Measurements from ENCODE around the gene MYBPC2.

MYBPC2 gene

GRCh38 chr19:50383852-50384684 lies 48.6 kb upstream of the MYBPC2 start, which contains the start of gene POLD1 (continued):
- no peak for TF ChIP-seq TSHZ1 (tag by site-specific recombination; IDR thresholded peaks at IDR 0.05; ENCODE audit: borderline replicate concordance)
- no peak for TF ChIP-seq GFI1B (tag by site-specific recombination; IDR thresholded peaks at IDR 0.05)
- no peak for TF ChIP-seq RBAK (tag by site-specific recombination; IDR thresholded peaks at IDR 0.05)
- no peak for TF ChIP-seq MYNN (tag by site-specific recombination; IDR thresholded peaks at IDR 0.05; ENCODE audit: borderline replicate concordance)
- peak; percentile 63 for TF ChIP-seq ZNF366 (tag by site-specific recombination; conservative IDR thresholded peaks at IDR 0.05)
- no peak for TF ChIP-seq ZNF37A (tag by site-specific recombination; IDR thresholded peaks at IDR 0.05)
- no peak for TF ChIP-seq ZBTB44 (tag by site-specific recombination; IDR thresholded peaks at IDR 0.05)
- TF ChIP-seq ZNF433 (tag by site-specific recombination; IDR thresholded peaks at IDR 0.05; ENCODE audit: low read depth), result no peak
- TF ChIP-seq ZNF10 (tag by site-specific recombination; IDR thresholded peaks at IDR 0.05), result no peak
- TF ChIP-seq PRDM2 (tag by site-specific recombination; IDR thresholded peaks at IDR 0.05; ENCODE audit: borderline replicate concordance), result no peak
- TF ChIP-seq ZNF394 (tag by site-specific recombination; IDR thresholded peaks at IDR 0.05; ENCODE audit: borderline replicate concordance), result peak; percentile 50; the same call in 1 of the 2 replicates
- peak; percentile 60; the same call in 1 of the 2 replicates for TF ChIP-seq ZBTB20 (tag by site-specific recombination; IDR thresholded peaks at IDR 0.05)
- TF ChIP-seq ZNF223 (tag by site-specific recombination; IDR thresholded peaks at IDR 0.05), result no peak
- no peak for TF ChIP-seq ZNF221 (tag by site-specific recombination; IDR thresholded peaks at IDR 0.05; ENCODE audit: borderline replicate concordance)
- TF ChIP-seq ZNF292 (tag by site-specific recombination; IDR thresholded peaks at IDR 0.05; ENCODE audit: borderline replicate concordance, low read depth), result no peak
- TF ChIP-seq CTCF (tag by site-specific recombination; IDR thresholded peaks at IDR 0.05), result no peak
- TF ChIP-seq ZNF148 (tag by site-specific recombination; IDR thresholded peaks at IDR 0.05; ENCODE audit: borderline replicate concordance), result no peak
- no peak for TF ChIP-seq ZSCAN16 (tag by site-specific recombination; IDR thresholded peaks at IDR 0.05)
- 0 out of 2 replicates have a peak, but pooled peaks have one; percentile 27 for TF ChIP-seq WT1 (tag by site-specific recombination; IDR thresholded peaks at IDR 0.05)
- no peak for TF ChIP-seq ZNF169 (tag by site-specific recombination; IDR thresholded peaks at IDR 0.05)
- no peak for TF ChIP-seq ZNF202 (tag by site-specific recombination; IDR thresholded peaks at IDR 0.05; ENCODE audit: borderline replicate concordance)
- TF ChIP-seq SP2 (tag by site-specific recombination; IDR thresholded peaks at IDR 0.05), result peak; percentile 87
- TF ChIP-seq ZNF837 (tag by site-specific recombination; IDR thresholded peaks at IDR 0.05), result no peak
- peak; percentile 55; the same call in 1 of the 2 replicates for TF ChIP-seq ZBTB7A (tag by site-specific recombination; IDR thresholded peaks at IDR 0.05; ENCODE audit: low read depth)
